HCT116 (cell line): Measurements from ENCODE around the gene CAPSL. TPM values are rescaled to one million over a fixed set of nuclear protein-coding genes. Genes with fewer than 3 reads are reported as not detected.

ENCODE experiments used
- ATAC-seq: fragments of 200-7000 bp; cut with Tn5 transposase; 2 replicates; pipeline ENCODE4 v1.9.1; 2020; ENCODE audit warnings: mild to moderate bottlenecking, moderate library complexity
- BruUV-seq: library from RNA; stranded (reverse); fragments of 400-500 nt; replicated peaks from 2 replicates; lab custom pipeline; 2021; lab: Mats Ljungman, UMichigan
- CTCF ChIA-PET: fragments of 300-600 bp; sonication (Branson Sonifier 250); formaldehyde crosslinking; loops from one replicate; lab custom pipeline; 2021; ENCODE audit warnings: antibody characterized with exemption; lab: Charles Lee
- POLR2A ChIA-PET: fragments of 300-600, 350-600 bp; sonication (Branson Sonifier 250); formaldehyde crosslinking; loops from one replicate; lab custom pipeline; 2021; ENCODE audit warnings: antibody characterized with exemption; lab: Charles Lee
- RAD21 ChIA-PET, 2 experiments: fragments of 300-600 bp; sonication (Branson Sonifier 250); formaldehyde crosslinking; loops; one replicate each; lab custom pipeline; 2023; ENCODE audit warnings: low total read pairs in 2 of 2; ENCODE audit not compliant: uncharacterized antibody in 2 of 2, unreplicated experiment in 2 of 2, low non-redundant PET in 1 of 2; lab: Charles Lee
- DNase-seq: peaks from one replicate; pipeline ENCODE4 v3.0.0-alpha.2; 2010; ENCODE audit warnings: low read depth, low spot score
- H2AFZ ChIP-seq: fragments of 200-600 bp; shearing (Covaris generic), sonication (generic); 2 replicates; pipeline ENCODE4 v1.6.1; 2017; ENCODE audit warnings: low read depth, mixed run types, mixed read lengths, antibody characterized with exemption, low read length; ENCODE audit not compliant: poor library complexity, severe bottlenecking
- H3K27ac ChIP-seq: 2 replicates; pipeline ENCODE4 v1.5.1; 2012; ENCODE audit warnings: low read depth, low read length
- H3K27me3 ChIP-seq: fragments of 200-600 bp; sonication (generic); 2 replicates; pipeline ENCODE4 v1.6.1; 2016; ENCODE audit warnings: mixed run types, low read length, mixed read lengths; ENCODE audit not compliant: insufficient read depth
- H3K36me3 ChIP-seq, 2 experiments: fragments of 200-500 bp in 1 of 2; fragments of 200-600 bp in 1 of 2; sonication (Bioruptor generic) in 1 of 2; sonication (generic) in 1 of 2; 2 replicates each; pipeline versions ENCODE4 v1.5.1 to v1.6.1; 2014 to 2016; ENCODE audit warnings: low read length in 2 of 2, inconsistent platforms in 1 of 2, mixed read lengths in 1 of 2, mixed run types in 1 of 2; ENCODE audit not compliant: insufficient read depth in 2 of 2, control insufficient read depth in 1 of 2
- H3K4me1 ChIP-seq, 2 experiments: fragments of 200-600 bp in 1 of 2; sonication (generic) in 1 of 2; 2 replicates each; pipeline versions ENCODE4 v1.5.1 to v1.6.1; 2012 to 2017; ENCODE audit warnings: low read length in 2 of 2, inconsistent platforms in 1 of 2, mild to moderate bottlenecking in 1 of 2, mixed read lengths in 1 of 2, mixed run types in 1 of 2, moderate library complexity in 1 of 2; ENCODE audit not compliant: insufficient read depth in 2 of 2, control insufficient read depth in 1 of 2
- H3K4me2 ChIP-seq: fragments of 200-600 bp; sonication (generic); 2 replicates; pipeline ENCODE4 v1.6.1; 2017; ENCODE audit warnings: mixed run types, low read length, mixed read lengths
- H3K4me3 ChIP-seq, 2 experiments: fragments of 200-600 bp in 1 of 2; sonication (generic) in 1 of 2; replicated peaks in 1 of 2; 2 replicates each; pipeline ENCODE4 v1.5.1; 2011 to 2016; ENCODE audit warnings: low read length in 2 of 2, control low read depth in 1 of 2, low read depth in 1 of 2, mild to moderate bottlenecking in 1 of 2, mixed read lengths in 1 of 2, mixed run types in 1 of 2
- H3K79me2 ChIP-seq: fragments of 200-600 bp; sonication (generic); 2 replicates; pipeline ENCODE4 v1.6.1; 2017; ENCODE audit warnings: mild to moderate bottlenecking, mixed run types, low read length, moderate library complexity, mixed read lengths; ENCODE audit not compliant: insufficient read depth
- H3K9ac ChIP-seq: fragments of 200-600 bp; sonication (generic); 2 replicates; pipeline ENCODE4 v1.6.1; 2016; ENCODE audit warnings: low read length, mixed read lengths
- H3K9me2 ChIP-seq: fragments of 200-600 bp; sonication (generic), shearing (Covaris generic); 2 replicates; pipeline ENCODE4 v1.6.1; 2017; ENCODE audit warnings: mixed run types, mild to moderate bottlenecking, moderate library complexity; ENCODE audit not compliant: insufficient read depth
- H3K9me3 ChIP-seq, 2 experiments: fragments of 200-500 bp in 1 of 2; fragments of 200-600 bp in 1 of 2; sonication (Bioruptor generic) in 1 of 2; sonication (generic) in 1 of 2; 2 replicates each; pipeline ENCODE4 v1.6.1; 2014 to 2017; ENCODE audit warnings: low read length in 2 of 2, mixed read lengths in 2 of 2, inconsistent platforms in 1 of 2, low read depth in 1 of 2, mild to moderate bottlenecking in 1 of 2, mixed run types in 1 of 2, moderate library complexity in 1 of 2; ENCODE audit not compliant: control insufficient read depth in 1 of 2, insufficient read depth in 1 of 2
- H4K20me1 ChIP-seq: fragments of 200-600 bp; sonication (generic), shearing (Covaris generic); 2 replicates; pipeline ENCODE4 v1.6.1; 2017; ENCODE audit warnings: mixed run types, mild to moderate bottlenecking, moderate library complexity; ENCODE audit not compliant: insufficient read depth
- CBX3 ChIP-seq: IDR thresholded peaks from 2 replicates; pipeline ENCODE4 v1.6.1; 2012; ENCODE audit warnings: low read depth
- CEBPB ChIP-seq: IDR thresholded peaks from 2 replicates; pipeline ENCODE4 v1.6.1; 2012; ENCODE audit warnings: low read depth
- EGR1 ChIP-seq: IDR thresholded peaks from 2 replicates; pipeline ENCODE4 v1.6.1; 2012; ENCODE audit warnings: low read depth
- ELF1 ChIP-seq: IDR thresholded peaks from 2 replicates; pipeline ENCODE4 v1.6.1; 2012; ENCODE audit warnings: low read depth, borderline replicate concordance
- FOSL1 ChIP-seq: IDR thresholded peaks from 2 replicates; pipeline ENCODE4 v1.6.1; 2012; ENCODE audit warnings: low read depth
- MAX ChIP-seq: IDR thresholded peaks from 2 replicates; pipeline ENCODE4 v1.6.1; 2012
- POLR2A ChIP-seq: IDR thresholded peaks from 2 replicates; pipeline ENCODE4 v1.7.0; 2011; ENCODE audit warnings: borderline replicate concordance; ENCODE audit not compliant: insufficient read depth, insufficient read length; ENCODE audit errors: extremely low read depth
- RAD21 ChIP-seq: IDR thresholded peaks from 2 replicates; pipeline ENCODE4 v1.6.1; 2012; ENCODE audit warnings: low read depth, mild to moderate bottlenecking
- SIN3A ChIP-seq: IDR thresholded peaks from 2 replicates; pipeline ENCODE4 v1.6.1; 2012; ENCODE audit warnings: low read depth
- SP1 ChIP-seq: IDR thresholded peaks from 2 replicates; pipeline ENCODE4 v1.6.1; 2012; ENCODE audit warnings: low read depth
- TCF7L2 ChIP-seq: IDR thresholded peaks from 2 replicates; pipeline ENCODE4 v1.7.0; 2011; ENCODE audit warnings: borderline replicate concordance, inconsistent platforms; ENCODE audit not compliant: insufficient read depth, insufficient read length; ENCODE audit errors: extremely low read depth
- YY1 ChIP-seq: IDR thresholded peaks from 2 replicates; pipeline ENCODE4 v1.6.1; 2011; ENCODE audit warnings: low read length, low read depth, moderate library complexity, mild to moderate bottlenecking; ENCODE audit not compliant: insufficient replicate concordance; ENCODE audit errors: extremely low read depth
- ZBTB33 ChIP-seq: IDR thresholded peaks from 2 replicates; pipeline ENCODE4 v1.6.1; 2011; ENCODE audit warnings: mild to moderate bottlenecking, low read length, moderate library complexity; ENCODE audit not compliant: insufficient replicate concordance; ENCODE audit errors: extremely low read depth
- ZFX ChIP-seq: fragments of 450-650 bp; IDR thresholded peaks from 2 replicates; pipeline ENCODE4 v1.6.1; 2017
- ZNF274 ChIP-seq: fragments of 200-500 bp; sonication (Bioruptor generic); IDR thresholded peaks from 2 replicates; pipeline ENCODE4 v1.6.1; 2014; ENCODE audit warnings: mild to moderate bottlenecking, low read depth, low read length, inconsistent platforms
- intact Hi-C: fragments of 100-400 bp; cut with micrococcal nuclease; formaldehyde crosslinking; loops from 2 replicates; pipeline ENCODE4 v1.10.0; 2022
- total RNA-seq: library from RNA; stranded (reverse); gene quantifications from one replicate; pipeline ENCODE4 v1.2.1, GENCODE V29; 2021; ENCODE audit not compliant: unreplicated experiment

The CAPSL gene
- total RNA-seq, 1 experiment from 2014 or later: not detected

DNA sequence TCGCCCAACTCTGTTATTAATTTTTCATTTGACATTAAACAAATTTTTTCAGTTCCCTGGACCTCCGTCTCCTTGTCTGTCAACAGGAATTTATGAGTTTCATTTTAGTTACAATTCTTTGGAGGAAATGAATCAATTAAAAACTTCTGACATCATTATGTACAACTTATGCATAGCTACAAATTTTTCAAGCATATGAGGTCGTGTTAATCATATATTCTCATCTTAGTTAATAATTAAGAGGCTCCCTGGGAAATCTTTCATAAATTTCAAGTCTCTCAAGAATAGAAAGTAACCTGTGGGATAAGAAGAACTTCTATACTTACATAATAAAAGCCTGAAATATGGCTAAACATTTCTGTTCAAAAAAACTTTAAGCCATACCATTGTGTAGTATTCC is 49.4 kb upstream of the CAPSL start:
- Histone ChIP-seq H3K79me2 (no peaks in the 10 kb centered on the region), H2AFZ (no peak overlapping the region), H3K9ac (no peak overlapping the region), H3K4me3 (no peak overlapping the region), H3K4me2 (no peak overlapping the region), H3K4me1 (no peaks in the 10 kb centered on the region), H3K36me3 (no peaks in the 10 kb centered on the region), H3K27ac (no peak overlapping the region), H4K20me1 (no peaks in the 10 kb centered on the region), H3K9me3 (no peaks in the 10 kb centered on the region), H3K27me3 (peaks cover 5% of the 10 kb centered on the region; the same call in 1 of the 2 replicates), H3K9me2 (no peaks in the 10 kb centered on the region)
- no TSS peak for BruUV-seq
- ChIA-PET POLR2A (no interaction called here), CTCF (no interaction called here), RAD21 (no interaction called here)
- DNase-seq (no peak), ATAC-seq (no peak)
- TF ChIP-seq CEBPB (no peak), YY1 (no peak), EGR1 (no peak), CBX3 (no peak), MAX (no peak), ELF1 (no peak), TCF7L2 (no peak), SIN3A (no peak), SP1 (no peak), ZFX (no peak), POLR2A (no peak)
- intact Hi-C loops: no loop called here

DNA sequence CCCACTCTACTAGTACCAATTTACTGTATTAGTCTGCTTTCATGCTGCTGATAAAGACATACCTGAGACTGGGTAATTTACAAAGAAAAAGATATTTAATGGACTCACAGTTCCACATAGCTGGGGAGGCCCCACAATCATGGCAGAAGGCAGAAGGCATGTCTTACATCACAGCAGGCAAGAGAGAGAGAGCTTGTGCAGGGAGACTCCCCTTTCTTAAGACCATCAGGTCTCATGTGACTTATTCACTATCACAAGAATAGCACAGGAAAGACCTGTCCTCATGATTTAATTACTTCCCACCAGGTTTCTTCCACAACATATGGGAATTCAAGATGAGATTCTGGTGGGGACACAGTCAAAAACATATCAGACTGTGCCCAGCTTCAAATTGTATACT is 41.3 kb upstream of the CAPSL start:
- CTCF ChIA-PET: no interaction called here
- ATAC-seq: no peak
- TF ChIP-seq EGR1: no peak
- no peak for TF ChIP-seq ZBTB33
- no peak for TF ChIP-seq ZNF274
- no peak for TF ChIP-seq MAX
- TF ChIP-seq RAD21: no peak
- TF ChIP-seq POLR2A: no peak
- no peak for TF ChIP-seq SP1
- no peak for TF ChIP-seq TCF7L2
- no peak for TF ChIP-seq CEBPB
- TF ChIP-seq FOSL1: no peak

More for the DNA sequence above, 41.3 kb upstream of the CAPSL start:
- no peaks in the 10 kb centered on the region for H3K79me2 ChIP-seq
- no peaks in the 10 kb centered on the region for H3K27me3 ChIP-seq
- no TSS peak for BruUV-seq
- H3K9ac ChIP-seq: no peak overlapping the region
- intact Hi-C loops: no loop called here
- no peak for DNase-seq
- ChIA-PET POLR2A (no interaction called here), RAD21 (no interaction called here)
- no peak overlapping the region for H3K4me3 ChIP-seq
- no peak overlapping the region for H2AFZ ChIP-seq
- H3K36me3 ChIP-seq: no peaks in the 10 kb centered on the region
- H4K20me1 ChIP-seq: no peaks in the 10 kb centered on the region
- H3K4me1 ChIP-seq: no peaks in the 10 kb centered on the region
- no peak overlapping the region for H3K4me2 ChIP-seq
- H3K27ac ChIP-seq: no peak overlapping the region
- no peaks in the 10 kb centered on the region for H3K9me2 ChIP-seq
- H3K9me3 ChIP-seq: no peaks in the 10 kb centered on the region; a peak in 1 of 4 replicates
